HEK293T (cell line): ENCODE data around the gene LSP1.

Experiments
- CTCF ChIA-PET: fragments of 350-600 bp; formaldehyde crosslinking; extraction: SDS; loops from one replicate; lab custom pipeline; 2021; ENCODE audit warnings: antibody characterized with exemption, inconsistent platforms; lab: Yijun Ruan, JAX
- POLR2A ChIA-PET: fragments of 350-600 bp; formaldehyde crosslinking; extraction: SDS; loops from one replicate; lab custom pipeline; 2020; ENCODE audit warnings: antibody characterized with exemption, inconsistent platforms; lab: Yijun Ruan, JAX
- DNase-seq: peaks from one replicate; pipeline ENCODE4 v3.0.0; 2012; ENCODE audit warnings: mixed read lengths; ENCODE audit errors: extremely low spot score
- ARNT ChIP-seq: fragments of 450-650 bp; IDR thresholded peaks from 2 replicates; pipeline ENCODE4 v1.6.1; 2017; ENCODE audit warnings: mild to moderate bottlenecking
- BHLHE40 ChIP-seq: fragments of 450-650 bp; IDR thresholded peaks from 2 replicates; pipeline ENCODE4 v1.6.1; 2016; ENCODE audit warnings: mild to moderate bottlenecking, moderate library complexity, borderline replicate concordance
- CTBP1 ChIP-seq: fragments of 450-650 bp; IDR thresholded peaks from 2 replicates; pipeline ENCODE4 v1.6.1; 2016; ENCODE audit warnings: borderline replicate concordance
- ELF4 ChIP-seq: fragments of 450-650 bp; IDR thresholded peaks from 2 replicates; pipeline ENCODE4 v1.6.1; 2017; ENCODE audit warnings: antibody characterized with exemption
- FOXA1 ChIP-seq: fragments of 450-650 bp; IDR thresholded peaks from 2 replicates; pipeline ENCODE4 v1.6.1; 2016; ENCODE audit warnings: mild to moderate bottlenecking
- FOXK2 ChIP-seq: fragments of 450-650 bp; IDR thresholded peaks from 2 replicates; pipeline ENCODE4 v1.6.1; 2016; ENCODE audit warnings: mild to moderate bottlenecking
- FOXM1 ChIP-seq: fragments of 450-650 bp; IDR thresholded peaks from 2 replicates; pipeline ENCODE4 v1.6.1; 2017; ENCODE audit warnings: mild to moderate bottlenecking, borderline replicate concordance
- HDGF ChIP-seq: fragments of 450-650 bp; IDR thresholded peaks from 2 replicates; pipeline ENCODE4 v1.6.1; 2017; ENCODE audit warnings: antibody characterized with exemption, borderline replicate concordance
- L3MBTL2 ChIP-seq: fragments of 450-650 bp; conservative IDR thresholded peaks from 2 replicates; pipeline ENCODE4 v1.6.1; 2016; ENCODE audit warnings: mild to moderate bottlenecking
- LEF1 ChIP-seq: fragments of 450-650 bp; IDR thresholded peaks from 2 replicates; pipeline ENCODE4 v1.6.1; 2017; ENCODE audit warnings: mild to moderate bottlenecking, borderline replicate concordance
- NFRKB ChIP-seq: fragments of 450-650 bp; IDR thresholded peaks from 2 replicates; pipeline ENCODE4 v1.6.1; 2016; ENCODE audit warnings: mild to moderate bottlenecking, moderate library complexity
- SP1 ChIP-seq: fragments of 450-650 bp; IDR thresholded peaks from 2 replicates; pipeline ENCODE4 v1.6.1; 2017
- SUZ12 ChIP-seq: fragments of 450-650 bp; IDR thresholded peaks from 2 replicates; pipeline ENCODE4 v1.6.1; 2016; ENCODE audit warnings: mild to moderate bottlenecking
- TARDBP ChIP-seq: fragments of 450-650 bp; IDR thresholded peaks from 2 replicates; pipeline ENCODE4 v1.6.1; 2016
- ZNF384 ChIP-seq: fragments of 450-650 bp; IDR thresholded peaks from 2 replicates; pipeline ENCODE4 v1.6.1; 2016
- TF ChIP-seq, protein P1 (sequence below): fragments of 450-650 bp; IDR thresholded peaks from 2 replicates; pipeline ENCODE4 v1.6.1; 2016

The LSP1 gene

GRCh38 chr11:1887451-1888346 lies 34.8 kb downstream of the LSP1 start:
- ChIA-PET CTCF (no interaction called here), POLR2A (no interaction called here)
- no peak for DNase-seq
- TF ChIP-seq CTBP1 (no peak), FOXM1 (no peak), BHLHE40 (no peak), SP1 (no peak), ARNT (no peak), ELF4 (no peak), LEF1 (no peak), ZNF384 (no peak), FOXK2 (no peak), FOXA1 (no peak), NFRKB (no peak), SUZ12 (no peak), L3MBTL2 (no peak), HDGF (no peak), TARDBP (no peak)
- TF ChIP-seq, protein P1, sequence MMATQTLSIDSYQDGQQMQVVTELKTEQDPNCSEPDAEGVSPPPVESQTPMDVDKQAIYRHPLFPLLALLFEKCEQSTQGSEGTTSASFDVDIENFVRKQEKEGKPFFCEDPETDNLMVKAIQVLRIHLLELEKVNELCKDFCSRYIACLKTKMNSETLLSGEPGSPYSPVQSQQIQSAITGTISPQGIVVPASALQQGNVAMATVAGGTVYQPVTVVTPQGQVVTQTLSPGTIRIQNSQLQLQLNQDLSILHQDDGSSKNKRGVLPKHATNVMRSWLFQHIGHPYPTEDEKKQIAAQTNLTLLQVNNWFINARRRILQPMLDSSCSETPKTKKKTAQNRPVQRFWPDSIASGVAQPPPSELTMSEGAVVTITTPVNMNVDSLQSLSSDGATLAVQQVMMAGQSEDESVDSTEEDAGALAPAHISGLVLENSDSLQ, result no peak

GRCh38 chr11:1888347-1888753 lies 35.5 kb downstream of the LSP1 start:
- POLR2A ChIA-PET, result no interaction called here
- TF ChIP-seq NFRKB, result no peak
- no peak for TF ChIP-seq TARDBP
- no peak for TF ChIP-seq ELF4
- TF ChIP-seq, protein P1, result no peak
- CTCF ChIA-PET, result no interaction called here
- no peak for DNase-seq

- ChIA-PET CTCF (no interaction called here), POLR2A (no interaction called here)
- no peak for DNase-seq
- no peak for TF ChIP-seq ELF4
These were observed 35.9 kb downstream of the LSP1 start for GRCh38 chr11:1888811-1889210.

GRCh38 chr11:1889224-1889930 lies 36.5 kb downstream of the LSP1 start:
- CTCF ChIA-PET, result no interaction called here
- DNase-seq, result no peak
- TF ChIP-seq BHLHE40 (no peak), CTBP1 (no peak), FOXA1 (no peak), ARNT (no peak), NFRKB (no peak), SP1 (no peak), L3MBTL2 (no peak), HDGF (no peak), LEF1 (no peak), FOXK2 (no peak), TARDBP (no peak), ELF4 (no peak), FOXM1 (no peak), ZNF384 (no peak), SUZ12 (no peak)
- TF ChIP-seq, protein P1, result no peak
- POLR2A ChIA-PET, result no interaction called here

GRCh38 chr11:1889941-1890855 lies 37.3 kb downstream of the LSP1 start:
- TF ChIP-seq L3MBTL2 (no peak), FOXM1 (no peak), SUZ12 (no peak), FOXK2 (no peak), BHLHE40 (no peak), LEF1 (no peak)
- CTCF ChIA-PET, result no interaction called here
- no peak for DNase-seq
- POLR2A ChIA-PET, result no interaction called here
